ENCODE results near the gene PTRHD1. TPM values are rescaled to one million over a fixed set of nuclear protein-coding genes. Genes with fewer than 3 reads are reported as not detected.

Gene PTRHD1
- polyA plus RNA-seq, 1 donor from 2014 or later, result 69.9 TPM

DNA sequence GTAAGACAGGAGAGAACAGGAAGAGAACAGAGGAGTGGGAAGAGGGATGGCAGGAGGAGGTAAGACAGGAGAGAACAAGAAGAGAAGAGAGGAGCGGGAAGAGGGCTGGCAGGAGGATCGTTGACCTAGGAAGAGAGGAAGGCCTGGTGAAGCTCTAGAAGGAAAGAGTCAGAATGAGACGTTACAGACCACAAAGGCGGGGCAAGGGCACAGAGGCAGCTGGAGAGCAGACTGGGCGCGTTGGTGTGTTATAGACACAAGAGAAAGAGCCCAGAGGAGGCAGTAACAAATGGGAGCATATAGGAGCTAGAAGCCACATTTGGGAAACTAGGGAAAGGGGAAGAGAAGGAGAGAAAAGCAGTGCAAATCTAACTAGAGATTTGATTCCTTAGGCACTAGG is 26.6 kb downstream of the PTRHD1 start:
- no peaks in the 10 kb centered on the region for H3K27me3 Mint-ChIP-seq
- H3K4me1 Mint-ChIP-seq, result peaks cover 0 to 3% (median 0%) of the 10 kb centered on the region in 3 donors
- H3K27ac Mint-ChIP-seq, result peak overlapping the region in 1 of 3 donors; percentile 47
- no peaks in the 10 kb centered on the region for H3K9me3 Mint-ChIP-seq
- H3K36me3 Mint-ChIP-seq, result peaks cover 16% of the 10 kb centered on the region
- H3K4me3 Mint-ChIP-seq, result no peak overlapping the region

GRCh38 chr2:24763843-24764242 is 29.3 kb downstream of the PTRHD1 start:
- no peaks in the 10 kb centered on the region for H3K27me3 Mint-ChIP-seq
- H3K4me3 Mint-ChIP-seq, result no peak overlapping the region
- H3K36me3 Mint-ChIP-seq, result peaks cover 20% of the 10 kb centered on the region
- H3K27ac Mint-ChIP-seq, result no peak overlapping the region
- H3K9me3 Mint-ChIP-seq, result no peaks in the 10 kb centered on the region
- peaks cover 0 to 3% (median 0%) of the 10 kb centered on the region in 3 donors for H3K4me1 Mint-ChIP-seq

DNA sequence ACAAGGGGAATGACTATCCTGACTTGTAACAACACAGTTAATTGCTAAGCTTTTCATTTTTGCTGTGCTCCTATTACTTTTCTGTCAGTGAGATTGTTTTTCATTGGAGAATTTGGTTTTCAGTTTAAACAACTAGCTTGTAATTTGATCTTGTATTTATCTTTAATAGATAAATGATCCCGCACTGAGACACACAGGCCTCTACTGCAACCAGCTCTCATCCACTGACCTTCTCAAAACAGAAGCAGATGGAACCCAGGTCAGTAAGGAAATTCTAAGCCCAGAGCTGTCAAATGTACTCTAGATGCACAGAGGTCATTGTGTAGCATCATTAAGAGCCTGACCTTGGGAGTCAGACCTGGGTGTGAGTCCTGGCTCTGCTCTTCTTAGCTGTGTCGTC is 30.7 kb downstream of the PTRHD1 start:
- H3K36me3 Mint-ChIP-seq, result peaks cover 17% of the 10 kb centered on the region
- no peaks in the 10 kb centered on the region for H3K27me3 Mint-ChIP-seq

DNA sequence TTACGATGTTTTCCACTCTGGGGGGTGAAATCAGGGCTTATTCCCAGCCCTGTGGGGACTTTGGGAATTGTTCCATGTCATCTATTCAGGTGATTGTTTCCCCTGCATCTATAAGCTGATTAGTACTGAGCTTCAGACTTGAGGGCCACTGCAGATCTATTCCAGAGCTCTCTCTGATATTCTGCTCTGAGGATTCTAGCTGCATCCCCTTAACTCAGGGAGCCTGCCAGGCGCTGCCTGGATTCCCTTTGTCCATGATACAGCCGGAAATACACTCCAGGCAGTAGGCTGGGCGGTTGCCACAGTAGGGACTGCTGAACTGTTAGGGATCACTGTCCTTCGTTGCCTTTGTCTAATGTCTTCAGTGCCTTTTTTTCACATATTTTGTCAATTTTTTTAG is 31.3 kb downstream of the PTRHD1 start:
- Mint-ChIP-seq H3K27ac (no peak overlapping the region), H3K9me3 (no peaks in the 10 kb centered on the region), H3K36me3 (peaks cover 17% of the 10 kb centered on the region), H3K27me3 (no peaks in the 10 kb centered on the region), H3K4me1 (peaks cover 0 to 3% (median 0%) of the 10 kb centered on the region in 3 donors), H3K4me3 (no peak overlapping the region)

More for the DNA sequence above, 30.7 kb downstream of the PTRHD1 start:
- Mint-ChIP-seq H3K27ac (no peak overlapping the region), H3K9me3 (no peaks in the 10 kb centered on the region), H3K4me3 (no peak overlapping the region), H3K4me1 (peaks cover 0 to 3% (median 0%) of the 10 kb centered on the region in 3 donors)

DNA sequence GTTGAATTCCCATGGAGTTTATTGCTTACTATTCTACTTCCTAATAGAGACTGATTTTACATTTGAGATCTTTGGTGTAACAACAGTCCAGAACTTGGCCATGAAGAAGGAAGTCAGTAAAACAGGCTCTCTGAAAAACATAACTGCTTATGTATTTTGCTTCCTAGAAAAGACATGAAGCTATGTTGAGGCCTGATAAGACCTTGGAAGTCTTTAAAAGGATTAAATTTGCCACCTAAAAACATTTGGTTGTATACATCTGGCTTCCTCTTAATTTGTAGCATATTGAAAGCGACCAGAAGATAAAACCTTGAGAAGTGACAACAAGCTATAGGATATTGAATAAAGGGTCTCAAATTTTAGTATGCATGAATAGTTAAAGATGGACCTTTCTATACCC is 36.4 kb downstream of the PTRHD1 start:
- peaks cover 0 to 2% (median 0%) of the 10 kb centered on the region in 3 donors for H3K4me1 Mint-ChIP-seq
- no peaks in the 10 kb centered on the region for H3K9me3 Mint-ChIP-seq
- no peak overlapping the region for H3K27ac Mint-ChIP-seq
- H3K27me3 Mint-ChIP-seq, result no peaks in the 10 kb centered on the region
- peaks cover 11% of the 10 kb centered on the region for H3K36me3 Mint-ChIP-seq
- H3K4me3 Mint-ChIP-seq, result no peak overlapping the region

- Mint-ChIP-seq H3K27ac (peak overlapping the region in 2 of 3 donors; percentile 61 to 67), H3K36me3 (peaks cover 6% of the 10 kb centered on the region), H3K27me3 (no peaks in the 10 kb centered on the region), H3K9me3 (no peaks in the 10 kb centered on the region), H3K4me3 (no peak overlapping the region), H3K4me1 (peaks cover 0 to 5% (median 2%) of the 10 kb centered on the region in 3 donors)
Measured at GRCh38 chr2:24754985-24755705, 38.0 kb downstream of the PTRHD1 start.

- Mint-ChIP-seq H3K4me3 (no peak overlapping the region), H3K4me1 (peaks cover 2 to 7% (median 5%) of the 10 kb centered on the region in 3 donors), H3K9me3 (no peaks in the 10 kb centered on the region), H3K27me3 (no peaks in the 10 kb centered on the region), H3K27ac (no peak overlapping the region), H3K36me3 (peaks cover 7% of the 10 kb centered on the region)
Measured at GRCh38 chr2:24749069-24749691, 44.0 kb downstream of the PTRHD1 start.

DNA sequence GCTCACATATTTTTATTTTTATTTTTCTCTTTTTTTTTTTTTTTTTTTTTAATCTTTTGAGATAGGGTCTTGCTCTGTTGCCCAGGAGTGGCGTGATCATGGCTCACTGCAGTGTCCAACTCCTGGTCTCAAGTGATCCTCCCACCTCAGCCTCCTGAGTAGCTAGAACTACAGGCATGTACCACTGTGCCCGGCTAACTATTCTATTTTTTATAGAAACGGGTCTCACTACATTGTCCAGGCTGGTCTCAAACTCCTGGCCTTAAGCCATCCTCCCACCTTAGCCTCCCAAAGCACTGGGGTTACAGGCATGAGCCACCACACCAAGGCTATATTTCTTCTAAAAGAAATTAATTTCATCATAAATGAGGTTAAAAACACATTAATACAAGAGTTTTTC is 45.9 kb downstream of the PTRHD1 start:
- peaks cover 9% of the 10 kb centered on the region for H3K36me3 Mint-ChIP-seq
- H3K9me3 Mint-ChIP-seq, result no peaks in the 10 kb centered on the region
- H3K4me1 Mint-ChIP-seq, result peaks cover 2 to 7% (median 5%) of the 10 kb centered on the region in 3 donors
- no peak overlapping the region for H3K27ac Mint-ChIP-seq
- no peak overlapping the region for H3K4me3 Mint-ChIP-seq
- H3K27me3 Mint-ChIP-seq, result no peaks in the 10 kb centered on the region

- H3K27ac Mint-ChIP-seq, result no peak overlapping the region
- H3K27me3 Mint-ChIP-seq, result no peaks in the 10 kb centered on the region
- no peak overlapping the region for H3K4me3 Mint-ChIP-seq
- H3K4me1 Mint-ChIP-seq, result peaks cover 2 to 7% (median 5%) of the 10 kb centered on the region in 3 donors
- H3K36me3 Mint-ChIP-seq, result peaks cover 11% of the 10 kb centered on the region
- H3K9me3 Mint-ChIP-seq, result no peaks in the 10 kb centered on the region
Measured at GRCh38 chr2:24745825-24746224, 47.4 kb downstream of the PTRHD1 start.

- H3K36me3 Mint-ChIP-seq, result peaks cover 12% of the 10 kb centered on the region
- H3K4me1 Mint-ChIP-seq, result peaks cover 0 to 5% (median 4%) of the 10 kb centered on the region in 3 donors
- no peak overlapping the region for H3K4me3 Mint-ChIP-seq
- no peaks in the 10 kb centered on the region for H3K27me3 Mint-ChIP-seq
- H3K9me3 Mint-ChIP-seq, result no peaks in the 10 kb centered on the region
- H3K27ac Mint-ChIP-seq, result no peak overlapping the region
Measured at GRCh38 chr2:24744356-24744755, 48.8 kb downstream of the PTRHD1 start.

- H3K27ac Mint-ChIP-seq, result no peak overlapping the region
- H3K36me3 Mint-ChIP-seq, result peaks cover 12% of the 10 kb centered on the region
- H3K27me3 Mint-ChIP-seq, result no peaks in the 10 kb centered on the region
- peaks cover 0 to 5% (median 4%) of the 10 kb centered on the region in 3 donors for H3K4me1 Mint-ChIP-seq
- H3K9me3 Mint-ChIP-seq, result no peaks in the 10 kb centered on the region
- H3K4me3 Mint-ChIP-seq, result no peak overlapping the region
Measured at GRCh38 chr2:24743924-24744323, 49.3 kb downstream of the PTRHD1 start.

DNA sequence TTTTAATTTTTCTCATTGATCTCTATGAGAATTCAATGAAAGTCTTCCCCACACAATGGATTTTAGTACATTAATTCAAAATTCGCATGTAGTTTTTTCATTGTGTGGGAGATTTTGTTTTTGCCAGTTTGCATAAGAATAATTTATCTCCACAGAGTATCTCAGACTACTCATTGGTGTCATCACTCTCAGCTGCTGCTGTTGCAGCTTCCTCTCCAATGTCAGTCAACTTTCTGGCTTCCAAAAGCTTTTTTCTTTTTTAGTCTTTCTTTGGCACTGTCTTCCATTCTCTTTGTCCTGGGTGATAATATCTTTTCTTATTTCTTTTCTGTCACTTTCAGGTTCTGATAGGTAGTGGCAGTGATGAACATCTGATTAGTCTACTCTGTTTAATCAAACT is 50.5 kb downstream of the PTRHD1 start:
- peaks cover 12% of the 10 kb centered on the region for H3K36me3 Mint-ChIP-seq
- no peak overlapping the region for H3K4me3 Mint-ChIP-seq
- no peaks in the 10 kb centered on the region for H3K27me3 Mint-ChIP-seq
- no peak overlapping the region for H3K27ac Mint-ChIP-seq
- peaks cover 0 to 5% (median 4%) of the 10 kb centered on the region in 3 donors for H3K4me1 Mint-ChIP-seq
- no peaks in the 10 kb centered on the region for H3K9me3 Mint-ChIP-seq

GRCh38 chr2:24740142-24740541 is 53.0 kb downstream of the PTRHD1 start:
- Mint-ChIP-seq H3K27ac (no peak overlapping the region), H3K4me3 (no peak overlapping the region), H3K27me3 (no peaks in the 10 kb centered on the region), H3K4me1 (no peaks in the 10 kb centered on the region), H3K36me3 (peaks cover 10% of the 10 kb centered on the region), H3K9me3 (no peaks in the 10 kb centered on the region)

Measured in IgD-negative memory B cell (primary cell).